NCI-H1092 (cell line): ENCODE measurements around the gene CCDC24.

Experiments used
- DNase-seq: peaks from one replicate; lab custom pipeline; 2025; lab: John Stamatoyannopoulos, UW

CCDC24 gene

DNA sequence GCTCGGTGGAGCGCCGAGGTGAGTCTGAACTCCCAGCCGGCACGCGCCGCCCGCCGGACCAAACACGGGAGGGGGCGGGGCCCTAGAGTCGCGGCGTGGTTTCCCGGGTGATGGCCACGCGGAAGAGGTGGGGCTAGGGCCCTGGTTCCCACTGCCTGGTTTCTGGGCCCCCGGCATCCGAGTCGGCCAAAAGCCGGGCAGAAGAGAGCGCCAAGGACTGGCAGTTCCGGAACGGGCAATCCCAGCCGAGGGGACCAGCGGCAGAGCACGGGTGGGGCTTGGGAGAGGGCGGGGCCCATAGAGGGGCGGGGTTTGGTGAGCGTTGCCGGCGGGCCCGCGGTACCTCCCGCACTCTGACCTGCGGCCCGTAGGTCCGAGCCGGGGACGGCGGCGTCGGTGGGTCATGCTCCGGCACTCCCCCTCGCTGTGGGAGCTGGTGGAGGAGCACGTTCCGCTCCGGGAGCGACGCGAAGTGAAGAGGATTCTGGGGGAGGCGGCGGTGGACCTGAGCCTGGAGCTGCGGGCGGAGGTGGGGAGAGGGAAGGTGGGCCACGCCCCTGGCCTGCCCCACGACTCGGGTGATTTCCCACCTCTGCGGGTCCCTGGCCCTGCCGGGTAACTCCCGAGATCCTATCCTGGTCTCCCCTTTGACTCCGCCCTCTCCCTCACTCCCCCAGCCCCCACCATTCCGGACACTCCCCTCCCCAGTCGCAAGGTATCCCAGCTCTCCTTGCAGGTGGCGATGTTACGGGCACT is at the start of gene CCDC24:
CCDC24 (plus strand) TSS at position 124 of the 756 bp plus-strand sequence; CDS start at position 404, 280 bp downstream.
- DNase-seq = peak; percentile 51

DNA sequence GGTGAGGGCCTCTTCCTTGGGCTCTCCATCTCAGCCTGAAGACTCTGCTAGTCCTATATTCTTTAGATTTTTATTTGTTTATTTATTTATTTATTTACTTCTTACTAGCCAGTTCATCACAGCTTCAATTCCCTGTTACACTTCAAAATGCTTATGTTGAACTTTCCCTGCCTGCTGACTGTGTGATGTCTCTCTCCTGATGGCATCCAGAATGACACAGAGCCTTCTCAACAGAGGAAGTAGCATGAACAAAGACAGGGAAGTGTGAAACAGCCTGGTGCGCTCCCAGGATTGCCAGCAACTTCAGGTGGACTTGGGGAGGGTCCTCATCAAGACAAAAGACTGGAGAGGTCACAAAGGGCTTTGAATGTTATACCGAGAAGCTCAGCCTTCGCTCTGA is 49.0 kb upstream of the CCDC24 start:
- DNase-seq = no peak

DNA sequence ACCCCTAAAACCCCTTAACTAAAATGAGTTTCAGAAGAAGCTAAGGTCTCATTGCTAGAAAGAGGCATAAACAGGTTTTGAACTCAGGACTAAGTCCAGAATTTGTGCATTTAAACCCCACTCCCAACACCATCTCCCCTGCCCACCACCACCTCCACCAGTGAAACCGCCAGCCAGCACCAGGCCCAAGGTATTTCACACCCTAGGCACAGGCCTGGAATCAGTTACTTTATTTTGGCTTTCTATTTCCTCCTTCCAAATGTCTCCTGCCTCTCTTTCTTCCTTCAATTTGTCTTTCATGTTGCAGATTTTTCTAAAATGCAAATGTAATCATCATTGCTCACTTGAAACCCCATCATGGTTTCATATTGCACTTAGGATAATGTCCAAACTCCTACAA is 46.5 kb upstream of the CCDC24 start:
- no peak for DNase-seq

DNA sequence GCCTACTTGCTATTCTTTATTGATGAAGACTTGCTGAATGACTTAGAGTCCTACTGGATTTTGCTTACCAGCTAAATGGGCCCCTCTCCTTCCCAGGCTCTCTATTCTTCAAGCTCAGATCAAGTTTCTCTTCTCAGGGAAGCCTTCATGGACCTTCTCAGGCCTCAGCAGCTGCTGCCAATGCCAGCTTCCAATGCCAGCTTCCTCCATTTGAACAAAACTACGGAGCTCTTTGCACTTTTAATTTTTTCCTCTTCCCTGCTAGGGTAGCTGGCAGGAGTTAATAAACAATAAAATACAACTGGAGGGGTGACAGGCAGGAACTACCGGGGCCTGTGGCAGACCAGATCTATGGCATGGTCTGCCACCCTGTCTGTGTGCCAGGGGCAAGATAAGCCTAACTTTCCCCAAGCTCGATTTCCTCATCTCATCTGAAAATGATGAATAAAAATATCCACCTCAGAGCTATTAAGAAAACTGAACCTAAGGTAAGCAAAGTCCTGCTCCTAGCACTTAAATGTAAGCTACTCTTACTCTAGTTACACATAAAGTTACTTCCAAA is 45.6 kb upstream of the CCDC24 start:
- no peak for DNase-seq

DNA sequence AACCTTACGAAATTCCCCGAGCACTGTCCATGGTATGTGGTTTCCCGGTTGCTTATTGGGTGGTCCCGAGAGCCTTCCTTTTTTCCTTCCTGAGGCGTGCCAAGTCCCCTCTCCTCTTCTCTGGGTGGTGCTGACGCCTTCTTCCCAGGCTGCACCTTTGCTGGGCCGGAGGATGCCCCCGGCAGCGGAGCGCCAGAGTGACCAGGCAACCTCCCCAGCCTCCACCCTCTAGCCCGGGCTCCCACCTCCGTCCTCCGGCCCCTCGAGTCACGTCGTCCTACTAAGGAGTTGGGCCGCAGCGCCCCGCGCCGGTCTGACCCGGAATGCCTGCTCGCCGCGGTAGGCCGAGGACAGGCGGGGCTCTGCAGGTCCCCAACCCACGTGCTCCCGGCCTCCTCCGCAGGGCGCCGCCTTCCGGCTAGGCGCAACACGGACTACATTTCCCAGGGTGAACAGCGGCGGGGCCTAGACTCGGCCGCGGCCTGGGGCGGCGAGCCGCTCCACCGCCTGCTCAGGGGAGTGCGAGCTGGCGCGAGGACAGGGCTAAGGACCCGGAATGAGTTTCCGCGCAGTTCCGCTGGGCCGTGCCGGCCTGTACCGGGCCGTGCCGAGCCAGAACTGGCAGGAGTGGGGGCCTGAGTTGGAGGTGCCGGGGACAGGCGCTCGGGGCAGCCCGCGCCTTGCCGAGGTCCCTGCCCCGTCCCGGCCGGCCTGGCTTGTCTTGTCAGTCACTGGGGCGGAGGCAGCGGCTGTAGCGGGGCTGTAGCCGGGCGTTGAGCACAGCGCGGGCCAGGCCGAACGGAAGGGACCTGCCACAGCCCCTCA is 45.0 kb upstream of the CCDC24 start, which contains the start of gene IPO13:
IPO13 (plus strand) TSS at position 715 of the 825 bp plus-strand sequence. CDS start 651 bp downstream, outside the sequence.
- peak; percentile 96 for DNase-seq

DNA sequence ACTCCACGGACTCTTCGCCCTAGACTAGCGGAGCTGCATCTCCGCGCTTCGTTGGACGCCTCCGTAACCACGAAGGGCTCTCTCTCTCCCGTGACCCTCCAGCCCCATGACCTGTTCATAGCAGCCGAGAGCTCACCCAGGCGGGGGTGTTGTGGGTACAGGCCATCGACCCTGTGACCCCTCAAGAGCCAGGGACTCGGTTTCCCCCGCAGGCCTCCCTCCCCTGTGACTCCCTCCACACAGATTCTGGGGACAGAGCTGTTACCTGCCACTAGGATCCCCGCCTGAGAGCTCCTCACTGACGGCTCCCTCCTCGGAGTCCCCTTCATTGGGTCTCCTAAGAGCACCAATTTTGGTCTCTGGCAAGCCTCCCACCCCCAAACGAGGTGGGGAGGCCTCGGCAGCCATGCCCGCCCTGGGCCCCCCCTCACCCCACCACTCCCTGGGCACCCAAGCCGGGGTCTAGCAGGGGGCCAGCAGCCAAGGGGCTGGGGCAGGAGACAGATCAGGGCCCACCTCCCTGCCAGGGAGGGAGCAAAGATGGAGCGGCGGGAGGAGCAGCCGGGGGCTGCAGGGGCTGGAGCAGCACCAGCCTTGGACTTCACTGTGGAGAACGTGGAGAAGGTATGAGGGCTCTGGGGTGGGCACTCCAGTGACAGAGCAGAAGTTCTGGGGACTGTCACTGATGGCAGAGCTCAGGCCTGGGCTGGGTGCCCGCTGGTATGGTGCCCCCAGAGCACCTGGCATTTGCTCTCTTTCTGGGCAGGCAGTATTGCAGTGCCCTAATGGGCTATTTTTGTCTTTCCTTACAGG is 44.1 kb upstream of the CCDC24 start:
- DNase-seq = no peak

DNA sequence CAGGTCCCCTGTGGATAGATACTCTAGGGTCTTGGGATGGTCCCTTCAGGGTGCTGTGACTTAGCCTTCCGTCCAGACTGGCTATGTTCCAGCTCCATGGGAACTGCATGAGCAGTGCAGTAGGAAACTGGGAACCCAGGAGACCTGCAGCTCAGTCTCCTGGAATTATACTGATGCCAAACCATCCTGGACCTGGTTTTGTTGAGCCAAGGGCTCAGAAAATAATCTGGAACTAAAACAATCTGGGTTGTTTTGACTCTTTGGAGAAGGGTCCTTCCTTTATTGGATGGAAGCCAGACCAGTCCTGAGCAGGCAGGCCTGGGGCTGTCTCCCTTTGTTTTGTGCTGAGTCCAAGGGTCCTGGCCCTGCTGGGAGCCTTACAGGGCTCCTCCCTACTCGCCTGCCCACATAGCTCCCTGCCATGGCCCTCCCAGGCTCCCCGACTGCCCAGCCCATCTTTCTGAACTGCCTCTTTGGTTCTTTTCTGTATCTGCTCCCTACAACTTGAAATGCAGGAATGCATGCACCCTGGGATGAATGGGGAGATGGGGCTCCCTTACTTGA is 43.4 kb upstream of the CCDC24 start:
- DNase-seq = no peak

DNA sequence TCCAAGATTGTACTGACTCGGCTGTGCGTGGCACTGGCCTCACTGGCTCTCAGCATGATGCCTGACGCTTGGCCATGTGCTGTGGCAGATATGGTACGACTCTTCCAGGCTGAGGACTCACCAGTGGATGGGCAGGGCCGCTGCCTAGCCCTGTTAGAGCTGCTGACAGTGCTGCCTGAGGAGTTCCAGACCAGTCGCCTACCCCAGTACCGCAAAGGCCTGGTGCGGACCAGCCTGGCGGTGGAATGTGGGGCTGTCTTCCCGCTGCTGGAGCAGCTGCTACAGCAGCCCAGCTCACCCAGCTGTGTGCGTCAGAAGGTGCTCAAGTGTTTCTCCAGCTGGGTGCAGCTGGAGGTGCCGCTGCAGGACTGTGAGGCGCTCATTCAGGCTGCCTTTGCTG is 41.7 kb upstream of the CCDC24 start:
- DNase-seq = no peak

DNA sequence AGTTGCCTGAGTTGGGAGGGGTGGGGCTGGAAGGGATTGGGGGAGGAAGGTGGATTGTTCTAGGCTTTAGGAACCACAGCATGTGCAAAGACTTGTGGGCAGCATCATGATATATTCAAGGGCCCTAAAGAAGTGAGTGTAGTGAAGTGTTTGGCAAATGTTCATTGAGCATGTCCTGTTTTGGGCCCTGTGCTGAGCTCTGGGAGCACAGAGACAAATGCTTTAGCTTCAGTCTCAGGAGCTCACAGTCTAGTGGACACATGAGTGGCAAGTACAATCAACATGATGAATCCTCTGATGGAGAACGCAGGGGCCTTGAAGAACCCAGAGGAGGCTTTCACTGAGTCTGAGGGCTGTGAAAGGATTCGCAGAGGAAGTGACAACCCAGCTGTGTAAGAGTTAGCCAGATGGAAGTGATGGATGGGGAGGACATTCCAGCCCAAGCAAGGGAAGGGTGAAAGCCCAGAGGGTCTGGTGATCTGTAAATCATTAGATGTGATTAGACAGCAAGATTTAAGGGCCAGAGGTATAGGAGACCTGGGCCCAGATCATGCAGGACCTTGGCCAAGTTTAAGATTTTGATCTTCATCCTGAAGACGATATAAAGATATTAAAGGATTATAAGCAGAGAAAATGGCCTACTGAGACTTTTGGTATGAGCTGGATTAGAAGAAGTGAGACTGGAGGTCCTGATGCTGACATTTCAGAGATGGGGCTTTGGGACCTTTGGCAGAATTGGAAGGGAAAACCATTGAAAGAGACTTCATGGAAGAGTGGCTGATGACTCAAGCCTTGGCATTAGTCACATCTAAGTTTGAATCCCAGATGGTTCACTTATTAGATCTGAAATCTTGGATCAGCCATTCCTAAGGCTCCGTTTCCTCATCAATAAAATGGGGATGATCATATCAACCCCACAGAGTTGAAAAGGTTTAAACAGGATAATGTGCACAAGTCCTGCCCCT is 40.1 kb upstream of the CCDC24 start:
- no peak for DNase-seq

DNA sequence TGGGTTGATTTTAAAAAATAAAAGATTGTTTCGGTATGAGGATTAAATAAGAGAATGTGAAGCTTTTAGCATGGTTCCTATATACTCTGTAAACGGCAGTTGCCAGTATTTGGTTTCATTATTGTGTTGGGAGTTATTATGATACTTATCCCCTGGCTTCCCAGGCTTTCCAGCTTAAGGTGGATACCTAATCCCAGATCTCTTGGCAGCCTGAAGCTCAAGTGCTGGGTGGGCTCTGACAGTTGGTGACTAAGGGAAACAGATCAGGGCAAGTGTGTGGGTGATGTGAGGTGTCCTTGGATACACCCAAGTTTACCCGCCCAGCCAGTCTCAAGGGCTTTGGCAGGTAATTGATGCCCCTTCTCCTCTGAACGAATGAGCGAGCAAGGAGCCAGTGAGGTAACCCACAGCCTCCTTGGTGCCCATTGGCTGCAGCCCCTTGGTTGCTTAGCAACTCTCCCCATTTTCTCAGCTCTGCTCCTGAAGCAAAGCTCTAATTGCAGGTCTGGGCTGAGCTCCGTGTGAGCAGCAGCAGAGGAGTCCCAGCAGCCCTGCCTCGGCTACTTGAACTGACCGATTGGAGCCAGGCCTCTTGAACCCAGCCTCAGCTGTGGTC is 38.6 kb upstream of the CCDC24 start:
- DNase-seq = peak; percentile 66

DNA sequence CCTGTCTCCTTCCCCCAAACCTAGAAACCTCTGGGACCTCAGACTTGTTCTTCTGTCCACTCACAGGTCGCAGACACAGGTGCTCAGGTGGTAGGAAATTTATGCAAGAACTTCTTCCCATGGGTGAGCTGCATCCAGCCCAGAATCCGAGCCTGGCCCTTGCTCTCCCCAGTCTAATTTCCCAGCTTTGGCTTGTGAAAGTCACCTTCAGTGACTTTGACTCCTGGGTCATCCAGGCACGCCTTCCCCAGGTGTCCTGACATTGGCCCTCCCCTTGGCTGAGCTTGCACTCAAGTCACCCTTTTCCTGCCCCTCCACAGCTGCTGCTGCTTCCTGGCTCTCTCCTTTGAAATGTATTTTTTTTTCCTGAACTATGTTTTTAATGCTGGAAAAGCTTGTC is 38.0 kb upstream of the CCDC24 start:
- DNase-seq = no peak

DNA sequence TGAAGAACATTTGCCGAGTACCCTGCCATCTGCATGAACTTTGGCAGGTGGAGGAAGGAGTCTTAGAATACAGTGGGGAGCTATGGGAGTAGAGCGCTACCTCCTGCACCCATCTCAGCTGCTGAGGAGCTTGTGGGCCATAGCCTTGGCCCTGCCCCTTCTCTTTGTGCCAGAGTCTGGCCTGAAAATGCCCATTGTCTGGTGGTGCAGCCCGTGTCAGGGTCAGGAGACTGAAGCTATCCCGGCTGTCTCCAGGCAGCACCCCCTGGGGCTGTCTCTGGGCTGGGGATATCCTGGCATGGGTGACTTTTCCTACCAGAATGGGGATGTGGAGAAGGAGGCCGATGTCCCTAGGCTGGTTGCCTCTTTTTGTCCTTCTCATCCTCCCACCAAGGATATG is 37.4 kb upstream of the CCDC24 start:
- no peak for DNase-seq

DNA sequence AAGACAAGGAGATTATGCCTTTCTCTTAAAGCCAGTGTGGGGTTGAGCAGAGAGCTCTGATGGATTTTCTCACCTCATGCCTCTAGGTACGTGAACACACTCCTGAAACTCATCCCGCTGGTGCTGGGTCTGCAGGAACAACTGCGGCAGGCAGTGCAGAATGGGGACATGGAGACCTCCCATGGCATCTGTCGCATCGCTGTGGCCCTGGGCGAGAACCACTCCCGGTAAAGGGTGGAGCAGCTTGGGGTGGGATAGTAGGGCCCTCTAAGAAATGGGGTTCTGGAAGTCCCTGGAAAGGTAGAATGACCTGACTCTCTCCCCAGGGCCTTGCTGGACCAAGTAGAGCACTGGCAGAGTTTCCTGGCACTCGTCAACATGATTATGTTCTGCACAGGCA is 35.2 kb upstream of the CCDC24 start:
- DNase-seq = no peak

DNA sequence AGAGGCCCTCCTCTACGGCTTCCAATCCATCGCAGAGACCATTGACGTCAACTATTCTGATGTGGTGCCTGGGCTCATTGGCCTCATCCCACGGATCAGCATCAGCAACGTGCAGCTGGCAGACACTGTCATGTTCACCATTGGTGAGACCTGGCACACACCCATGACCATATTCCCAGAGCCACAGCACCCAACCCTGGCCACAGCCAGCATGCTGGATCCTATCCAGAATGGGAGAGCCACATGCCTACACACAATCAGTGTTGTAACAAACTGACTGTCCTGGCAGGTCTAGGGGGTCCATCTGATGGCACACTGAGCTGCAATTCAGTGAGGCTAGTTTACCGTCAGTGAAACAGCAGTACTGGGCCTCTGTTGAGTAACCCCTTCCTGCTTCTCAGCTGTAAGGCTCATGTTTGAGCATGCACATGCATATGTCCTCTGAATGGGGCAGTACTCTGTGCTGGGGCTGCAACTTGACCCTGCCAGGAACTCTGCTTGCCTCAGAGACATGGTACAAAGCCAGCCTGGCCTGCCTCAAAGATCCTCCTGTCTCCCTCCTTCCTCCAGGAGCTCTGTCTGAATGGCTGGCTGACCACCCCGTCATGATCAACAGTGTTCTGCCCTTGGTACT is 33.9 kb upstream of the CCDC24 start:
- DNase-seq = no peak

DNA sequence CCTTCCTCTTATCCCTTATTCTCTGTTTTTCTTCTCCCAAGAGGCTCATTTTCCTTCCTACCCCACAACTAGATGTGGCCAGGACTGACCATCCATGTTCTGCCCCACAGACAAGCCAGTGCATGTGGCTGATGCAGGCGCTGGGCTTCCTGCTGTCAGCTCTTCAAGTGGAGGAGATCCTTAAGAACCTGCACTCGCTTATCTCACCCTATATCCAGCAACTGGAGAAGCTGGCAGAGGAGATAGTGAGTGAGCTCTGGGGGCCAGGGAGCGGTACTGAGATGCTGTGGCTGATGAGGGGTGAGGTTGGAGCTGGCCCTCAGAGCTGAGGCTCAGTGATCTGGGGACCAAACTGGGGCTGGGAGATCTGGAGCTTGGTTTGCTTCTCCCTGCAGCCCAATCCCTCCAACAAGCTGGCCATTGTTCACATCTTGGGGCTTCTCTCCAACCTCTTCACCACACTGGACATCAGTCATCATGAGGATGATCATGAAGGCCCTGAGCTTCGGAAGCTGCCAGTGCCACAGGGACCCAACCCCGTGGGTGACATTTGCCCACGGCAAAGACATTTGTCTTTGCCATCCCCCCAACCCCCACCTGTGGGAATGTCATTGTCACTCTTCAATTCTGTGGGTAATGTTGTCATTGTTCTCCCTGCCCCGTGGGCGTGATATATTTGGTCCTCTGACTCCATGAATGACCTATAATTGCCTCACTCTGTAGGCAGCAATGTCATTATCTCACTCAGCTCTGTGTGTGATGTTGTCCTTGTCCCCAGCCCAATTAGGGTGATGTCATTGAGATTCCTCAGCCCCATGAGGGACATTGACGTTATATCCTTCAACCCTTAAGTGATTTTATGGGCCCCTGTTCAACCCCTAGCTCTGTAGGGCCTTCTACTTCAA is 32.8 kb upstream of the CCDC24 start:
- no peak for DNase-seq

DNA sequence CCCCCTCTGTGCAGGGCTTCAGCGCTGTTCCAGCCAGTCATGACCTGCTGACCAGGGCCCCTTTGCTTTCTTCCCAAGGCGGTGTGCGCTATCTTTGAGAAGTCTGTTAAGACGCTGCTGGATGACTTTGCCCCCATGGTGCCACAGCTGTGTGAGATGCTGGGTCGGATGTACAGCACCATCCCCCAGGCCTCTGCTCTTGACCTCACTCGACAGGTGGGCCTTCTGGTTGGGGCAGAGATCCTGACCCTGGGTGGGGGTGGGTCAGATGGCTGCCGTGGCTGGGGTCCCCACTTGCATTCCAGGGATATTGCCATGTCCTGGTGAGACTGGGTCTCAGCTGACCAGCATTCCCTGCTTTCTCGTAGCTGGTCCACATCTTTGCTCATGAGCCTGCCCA is 30.6 kb upstream of the CCDC24 start:
- no peak for DNase-seq

DNA sequence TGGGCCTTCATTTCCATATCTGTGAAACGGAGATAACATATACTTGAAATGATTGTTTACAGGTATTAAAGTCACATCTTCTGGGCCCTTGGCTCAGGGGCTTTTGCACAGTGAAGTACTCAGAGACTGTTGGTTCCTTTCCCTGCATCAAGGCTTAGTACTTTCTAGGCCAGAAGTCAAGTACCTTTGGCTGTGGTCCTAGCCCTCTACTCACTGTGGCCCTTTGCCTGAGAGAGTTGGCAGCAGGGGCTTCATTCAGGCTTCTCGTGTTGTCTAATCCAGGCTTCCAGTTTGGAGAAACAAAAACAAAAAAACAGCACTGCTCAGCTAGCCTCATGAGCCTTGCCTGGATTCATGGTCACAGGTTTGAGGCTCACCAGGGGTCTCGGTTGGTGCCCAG is 29.7 kb upstream of the CCDC24 start:
- no peak for DNase-seq

DNA sequence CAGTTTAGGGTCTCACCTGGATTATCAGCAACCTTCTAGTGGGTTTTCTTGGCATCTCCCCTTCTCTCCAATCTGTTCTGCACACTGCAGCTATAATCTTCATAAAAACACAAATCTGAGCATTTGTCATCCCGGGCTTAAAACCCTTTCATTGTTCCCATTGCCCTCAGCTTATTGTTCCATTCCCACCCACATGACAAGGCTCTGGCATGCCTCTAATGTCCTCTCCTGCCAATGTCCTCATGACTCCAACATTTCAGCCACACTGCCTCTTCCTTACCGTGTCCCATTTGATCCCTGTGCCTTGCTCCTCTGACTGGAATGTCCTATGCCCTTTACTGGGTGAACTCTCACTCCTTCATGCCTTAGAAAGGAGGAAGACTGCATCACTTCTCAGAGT is 29.1 kb upstream of the CCDC24 start:
- no peak for DNase-seq

DNA sequence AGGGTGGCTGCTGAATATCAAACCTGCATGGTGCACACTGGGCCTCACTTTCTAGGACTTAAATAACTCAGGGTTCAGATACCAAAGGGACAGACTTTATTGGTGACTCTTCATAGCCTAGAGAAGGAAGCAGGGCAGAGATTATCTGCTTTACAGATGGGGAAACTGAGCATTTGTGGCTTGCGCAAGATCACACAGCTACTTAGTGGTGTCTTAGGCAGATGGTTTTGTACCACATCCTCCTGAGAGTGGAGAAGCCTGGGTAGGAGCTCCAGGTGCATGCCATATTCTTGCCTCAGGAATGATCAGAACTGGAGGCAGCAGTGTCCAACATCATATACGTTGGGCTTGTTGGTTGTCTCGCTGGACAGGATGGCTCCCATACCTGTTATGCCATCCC is 28.4 kb upstream of the CCDC24 start:
- no peak for DNase-seq
